HG03442 (cell line): ENCODE results near the gene CHD8.
"Not testable (repeated sequence)": the region's sequence is repeated elsewhere in the genome, so short reads cannot be mapped to it uniquely, and the experiment has no call there.

Experiments used
- ATAC-seq: cut with Tn5 transposase; IDR thresholded peaks from one replicate; pipeline ENCODE4 v1.9.1; 2021; ENCODE audit warnings: mild to moderate bottlenecking, moderate library complexity; ENCODE audit not compliant: unreplicated experiment

Gene CHD8

DNA sequence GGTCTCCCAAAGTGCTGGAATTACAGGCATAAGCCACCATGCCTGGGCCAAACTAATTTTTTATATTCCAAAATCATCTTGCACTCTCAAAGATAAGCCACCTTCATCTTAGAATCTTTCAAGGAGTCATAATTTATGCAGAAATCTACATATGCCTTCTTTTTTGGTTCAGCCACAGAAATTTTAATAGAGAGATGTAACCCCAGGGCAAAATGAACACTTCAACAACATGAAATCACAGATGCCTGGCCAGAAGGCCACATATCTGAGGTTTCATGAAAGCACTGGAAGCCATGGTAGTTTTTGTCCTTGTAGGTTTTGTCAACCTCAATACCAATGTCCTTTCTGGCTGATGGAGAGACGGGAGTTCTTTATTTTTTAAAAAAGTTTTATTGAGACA, 81.9 kb downstream of the CHD8 start:
- no peak for ATAC-seq

DNA sequence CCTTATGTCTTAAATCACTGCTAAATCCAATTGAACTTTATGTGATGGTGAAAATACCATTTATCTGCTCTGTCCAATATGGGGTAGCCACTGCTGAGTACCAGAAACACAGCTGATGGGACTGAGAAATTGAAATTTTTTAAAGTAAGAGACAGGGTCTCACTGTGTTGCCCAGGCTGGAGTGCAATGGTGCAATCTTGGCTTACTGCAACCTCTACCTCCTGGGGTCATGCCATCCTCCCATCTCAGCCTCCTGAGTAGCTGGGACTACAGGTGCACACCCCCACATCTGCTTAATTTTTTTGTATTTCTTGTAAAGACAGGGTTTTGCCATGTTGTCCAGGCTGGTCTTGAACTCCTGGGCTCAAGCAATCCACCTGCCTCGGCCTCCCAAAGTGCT, 83.1 kb downstream of the CHD8 start:
- not testable (repeated sequence) for ATAC-seq

DNA sequence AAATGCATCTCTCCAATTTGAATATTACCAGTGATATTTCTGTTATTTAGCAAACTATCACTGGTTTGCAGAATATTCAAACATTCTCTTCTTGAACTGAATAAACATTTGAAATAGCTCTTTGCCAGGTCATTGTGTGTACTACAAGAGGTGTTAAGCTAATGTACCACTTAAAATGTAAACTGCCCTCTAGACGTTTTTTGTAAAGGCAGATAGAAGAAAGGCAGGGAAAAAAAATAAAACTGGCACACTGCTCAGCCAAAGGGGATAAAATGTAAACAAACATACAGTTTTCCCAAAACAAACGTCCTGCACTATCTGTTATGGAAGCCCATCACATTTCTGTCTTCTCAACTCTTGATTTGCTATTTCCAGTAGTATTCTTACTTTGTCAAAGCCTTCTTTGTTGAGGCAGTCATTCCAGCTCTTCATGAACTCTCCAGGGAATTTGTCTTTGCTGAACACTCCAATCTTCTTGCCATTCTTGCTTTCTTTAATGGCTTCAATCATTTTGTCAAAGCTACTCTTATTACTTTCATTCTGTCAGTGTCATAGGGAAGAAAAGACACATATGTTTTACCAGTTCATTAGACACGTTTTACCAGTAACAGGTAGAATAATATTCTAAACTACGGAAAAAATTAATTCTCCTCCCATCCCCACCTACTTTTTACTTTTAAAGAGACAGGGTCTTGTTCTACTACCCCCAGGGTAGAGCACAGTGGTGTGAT, 85.8 kb downstream of the CHD8 start:
- no peak for ATAC-seq

DNA sequence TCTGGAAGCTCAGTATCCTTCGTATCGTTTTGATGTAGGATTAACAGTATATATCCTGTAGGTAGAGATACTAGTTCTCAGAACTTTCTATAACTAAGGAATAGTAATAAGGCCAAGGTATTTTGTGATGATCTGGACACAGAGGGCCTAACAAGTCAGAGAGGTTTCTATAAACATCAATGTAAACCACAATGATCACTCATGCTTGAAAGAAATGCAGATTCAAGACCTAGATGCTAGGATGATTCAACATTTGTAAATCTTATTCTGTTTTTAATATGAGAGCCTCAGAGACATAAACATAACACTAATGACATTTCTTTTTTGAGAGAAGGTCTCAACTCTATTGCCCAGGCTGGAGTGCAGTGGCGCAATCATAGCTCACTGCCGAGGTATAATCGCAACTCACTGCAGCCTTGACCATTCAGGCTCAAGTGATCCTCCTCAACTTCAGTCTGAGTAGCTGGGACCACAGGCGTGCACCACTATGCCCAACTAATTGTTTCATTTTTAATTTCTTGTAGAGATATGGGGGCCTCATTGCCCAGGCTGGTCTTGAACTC, 88.3 kb downstream of the CHD8 start:
- ATAC-seq, result no peak

DNA sequence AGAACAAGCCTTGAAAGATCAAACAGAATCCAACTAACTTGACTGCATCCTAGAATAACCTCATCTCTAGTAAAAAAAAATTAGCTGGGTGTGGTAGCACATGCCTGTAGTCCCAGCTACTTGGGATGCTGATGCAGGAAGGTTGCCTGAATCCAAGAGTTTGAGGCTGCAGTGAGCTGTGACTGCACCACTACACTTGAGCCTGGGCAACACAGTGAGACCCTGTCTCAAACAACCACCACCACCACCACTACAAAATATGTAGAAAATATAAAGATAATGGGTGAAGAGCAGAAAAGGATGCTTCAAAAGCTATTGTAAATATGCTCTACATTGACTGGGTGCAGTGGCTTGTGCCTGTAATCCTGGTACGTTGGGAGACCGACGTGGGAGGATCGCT, 99.4 kb downstream of the CHD8 start:
- ATAC-seq, result no peak

DNA sequence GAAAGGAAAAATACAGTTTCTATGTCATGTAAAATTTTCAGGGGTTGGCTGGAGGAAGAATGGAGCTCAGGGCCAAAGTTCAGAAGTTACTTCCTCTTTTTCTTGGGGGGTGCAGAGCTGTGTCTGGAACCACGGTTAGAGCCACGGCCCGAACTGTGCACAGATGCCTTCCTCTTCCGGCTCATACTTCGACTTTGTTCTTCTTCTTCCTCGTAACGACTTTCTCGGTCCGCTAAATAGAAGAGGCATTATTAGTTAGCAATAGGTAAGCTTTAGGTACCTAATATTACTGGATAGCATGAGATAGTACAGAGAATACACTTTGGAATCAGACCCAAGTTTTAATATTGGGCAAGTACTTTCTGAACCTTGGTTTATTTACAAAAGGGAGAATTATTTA, 103.3 kb downstream of the CHD8 start:
- no peak for ATAC-seq

DNA sequence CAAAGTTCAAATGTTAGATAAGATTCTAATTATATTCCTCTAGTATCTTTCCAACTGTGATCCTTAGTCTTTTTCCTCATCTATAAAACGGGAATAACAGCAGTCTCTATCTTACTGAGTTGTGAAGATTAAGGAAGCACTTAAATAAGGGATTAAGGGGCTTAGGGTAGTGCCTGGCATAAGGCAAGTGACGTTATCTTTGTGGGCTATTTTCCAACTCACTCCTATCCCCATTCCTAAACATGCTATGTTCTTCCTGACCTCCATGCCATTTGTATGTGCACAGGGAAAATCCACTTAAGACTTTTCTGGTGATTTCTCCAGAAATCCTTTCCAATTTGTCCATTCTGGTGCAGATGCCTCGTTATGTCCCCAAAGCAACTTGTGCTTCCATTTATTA, 105.4 kb downstream of the CHD8 start:
- ATAC-seq, result no peak

DNA sequence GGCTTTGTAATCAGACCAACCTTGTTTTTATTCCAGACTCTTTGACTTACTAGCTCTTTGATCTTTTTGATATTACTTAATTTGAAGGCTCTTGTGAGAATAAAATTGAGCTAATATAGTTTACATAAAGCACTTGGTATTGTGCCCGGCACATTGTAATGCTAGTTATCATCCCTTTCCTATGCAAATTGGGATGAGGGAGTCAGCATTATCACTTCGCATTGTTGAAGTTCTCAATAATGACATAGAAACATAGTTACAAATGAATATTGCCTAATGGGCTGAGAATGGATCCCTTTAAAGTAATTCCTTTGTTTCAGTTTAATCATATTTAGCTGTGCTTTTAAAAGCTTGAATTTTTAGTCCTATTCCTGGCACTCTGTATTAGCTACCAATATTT, 108.7 kb downstream of the CHD8 start:
- no peak for ATAC-seq

DNA sequence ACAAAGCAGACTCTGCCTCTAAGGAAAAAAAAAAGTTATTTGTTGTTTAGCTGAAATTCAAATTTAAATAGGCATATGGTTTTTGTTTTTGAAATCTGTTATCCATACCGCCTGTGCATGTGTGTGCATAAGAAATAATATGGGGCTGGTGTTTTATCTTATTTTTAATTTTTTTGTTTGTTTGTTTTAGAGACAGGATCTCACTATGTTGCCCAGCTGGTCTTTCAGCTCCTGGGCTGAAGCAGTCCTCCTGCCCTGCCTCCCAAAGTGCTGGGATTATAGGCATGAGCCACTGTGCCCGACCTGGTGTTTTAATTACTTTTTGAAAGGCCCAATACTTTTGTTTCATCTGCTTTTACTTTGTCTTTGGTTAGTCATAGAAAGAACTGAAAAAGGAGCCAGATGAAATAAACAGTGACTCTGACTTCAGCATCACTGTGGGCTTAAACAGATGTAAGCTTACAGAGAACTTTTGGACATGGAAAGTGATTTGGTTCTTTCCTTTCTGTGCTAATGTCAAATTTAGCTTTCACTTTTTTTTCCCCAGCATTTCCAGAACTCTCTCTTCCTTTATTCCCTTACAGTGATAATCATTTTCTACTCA, 109.3 kb downstream of the CHD8 start:
- ATAC-seq, result no peak

DNA sequence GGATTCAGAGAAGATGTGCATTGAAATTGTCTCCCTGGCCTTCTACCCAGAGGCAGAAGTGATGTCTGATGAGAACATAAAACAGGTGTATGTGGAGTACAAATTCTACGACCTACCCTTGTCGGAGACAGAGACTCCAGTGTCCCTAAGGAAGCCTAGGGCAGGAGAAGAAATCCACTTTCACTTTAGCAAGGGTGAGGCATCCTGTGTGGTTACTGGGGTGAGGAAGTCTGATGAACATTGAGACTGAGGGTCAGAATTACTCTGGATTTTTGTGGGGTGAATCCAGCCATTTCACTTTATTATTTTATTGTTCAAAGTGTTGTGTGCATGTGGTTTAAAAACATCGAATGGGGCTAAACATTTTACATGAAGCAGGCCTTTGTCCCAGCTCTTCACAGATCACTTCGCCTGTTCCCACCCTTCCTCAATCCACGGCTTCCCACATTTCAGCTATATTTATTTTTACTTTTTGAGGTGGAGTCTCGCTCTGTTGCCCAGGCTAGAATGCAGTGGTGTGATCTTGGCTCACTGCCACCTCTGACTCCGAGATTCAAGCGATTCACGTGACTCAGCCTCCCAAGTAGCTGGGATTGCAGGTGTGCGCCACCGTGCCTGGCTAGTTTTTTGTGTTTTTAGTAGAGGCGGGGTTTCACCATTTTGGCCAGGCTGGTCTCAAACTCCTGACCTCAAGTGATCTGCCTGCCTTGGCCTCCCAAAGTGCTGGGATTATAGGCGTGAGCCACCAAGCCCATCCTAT, 112.7 kb downstream of the CHD8 start:
- ATAC-seq, result no peak
